ENCODE measurements around the gene MAP2K4.

The MAP2K4 gene

GRCh38 chr17:12085076-12085949, 64.6 kb downstream of the MAP2K4 start:
- Histone ChIP-seq H3K36me3 (ENCODE audit: insufficient read depth, low read length) (no peaks in the 10 kb centered on the region), H3K9ac (ENCODE audit: insufficient read length) (no peak overlapping the region), H3K27ac (no peak overlapping the region), H3K9me3 (ENCODE audit: low read depth, low read length) (no peaks in the 10 kb centered on the region), H3K4me3 (no peak overlapping the region)
- no peak for TF ChIP-seq EZH2 (IDR thresholded peaks at IDR 0.05)
- no peak for TF ChIP-seq FOXP2 (optimal IDR thresholded peaks at IDR 0.05; ENCODE audit: control extremely low read depth, extremely low read length, insufficient read depth)
- no peak for TF ChIP-seq POLR2AphosphoS5 (IDR thresholded peaks at IDR 0.05; ENCODE audit: borderline replicate concordance, low read depth, low read length)
- no peak for DNase-seq (ENCODE audit: low read depth, low spot score)

GRCh38 chr17:12088035-12088434, 67.4 kb downstream of the MAP2K4 start:
- Histone ChIP-seq H3K4me3 (no peak overlapping the region), H3K27ac (no peak overlapping the region), H3K36me3 (ENCODE audit: insufficient read depth, low read length) (no peaks in the 10 kb centered on the region), H3K9ac (ENCODE audit: insufficient read length) (no peak overlapping the region), H3K9me3 (ENCODE audit: low read depth, low read length) (no peaks in the 10 kb centered on the region)
- DNase-seq (ENCODE audit: low read depth, low spot score), result no peak
- TF ChIP-seq POLR2AphosphoS5 (IDR thresholded peaks at IDR 0.05; ENCODE audit: borderline replicate concordance, low read depth, low read length) (no peak), EZH2 (IDR thresholded peaks at IDR 0.05) (no peak), FOXP2 (optimal IDR thresholded peaks at IDR 0.05; ENCODE audit: control extremely low read depth, extremely low read length, insufficient read depth) (no peak)

- H3K9ac ChIP-seq (ENCODE audit: insufficient read length), result no peak overlapping the region
- TF ChIP-seq FOXP2 (optimal IDR thresholded peaks at IDR 0.05; ENCODE audit: control extremely low read depth, extremely low read length, insufficient read depth), result no peak
- TF ChIP-seq EZH2 (IDR thresholded peaks at IDR 0.05), result no peak
- TF ChIP-seq POLR2AphosphoS5 (IDR thresholded peaks at IDR 0.05; ENCODE audit: borderline replicate concordance, low read depth, low read length), result no peak
- DNase-seq (ENCODE audit: low read depth, low spot score), result no peak
- H3K36me3 ChIP-seq (ENCODE audit: insufficient read depth, low read length), result no peaks in the 10 kb centered on the region
- H3K27ac ChIP-seq, result no peak overlapping the region
- no peaks in the 10 kb centered on the region for H3K9me3 ChIP-seq (ENCODE audit: low read depth, low read length)
- H3K4me3 ChIP-seq, result no peak overlapping the region
Measured at GRCh38 chr17:12089809-12090384, 69.2 kb downstream of the MAP2K4 start.

GRCh38 chr17:12094336-12094735, 73.7 kb downstream of the MAP2K4 start:
- no peak overlapping the region for H3K27ac ChIP-seq
- no peak overlapping the region for H3K9ac ChIP-seq (ENCODE audit: insufficient read length)
- no peak for DNase-seq (ENCODE audit: low read depth, low spot score)
- no peaks in the 10 kb centered on the region for H3K9me3 ChIP-seq (ENCODE audit: low read depth, low read length)
- H3K4me3 ChIP-seq, result no peak overlapping the region
- peaks cover 10% of the 10 kb centered on the region for H3K36me3 ChIP-seq (ENCODE audit: insufficient read depth, low read length)
- no peak for TF ChIP-seq FOXP2 (optimal IDR thresholded peaks at IDR 0.05; ENCODE audit: control extremely low read depth, extremely low read length, insufficient read depth)

GRCh38 chr17:12095522-12095921, 74.8 kb downstream of the MAP2K4 start:
- Histone ChIP-seq H3K9me3 (ENCODE audit: low read depth, low read length) (no peaks in the 10 kb centered on the region), H3K4me3 (no peak overlapping the region), H3K9ac (ENCODE audit: insufficient read length) (no peak overlapping the region), H3K27ac (no peak overlapping the region), H3K36me3 (ENCODE audit: insufficient read depth, low read length) (peaks cover 16% of the 10 kb centered on the region)
- DNase-seq (ENCODE audit: low read depth, low spot score), result no peak
- TF ChIP-seq POLR2AphosphoS5 (IDR thresholded peaks at IDR 0.05; ENCODE audit: borderline replicate concordance, low read depth, low read length) (no peak), FOXP2 (optimal IDR thresholded peaks at IDR 0.05; ENCODE audit: control extremely low read depth, extremely low read length, insufficient read depth) (no peak), EZH2 (IDR thresholded peaks at IDR 0.05) (no peak)

GRCh38 chr17:12097326-12097725, 76.6 kb downstream of the MAP2K4 start:
- no peak overlapping the region for H3K9ac ChIP-seq (ENCODE audit: insufficient read length)

GRCh38 chr17:12098568-12098967, 77.9 kb downstream of the MAP2K4 start:
- Histone ChIP-seq H3K4me3 (no peak overlapping the region), H3K9ac (ENCODE audit: insufficient read length) (no peak overlapping the region), H3K9me3 (ENCODE audit: low read depth, low read length) (no peaks in the 10 kb centered on the region), H3K27ac (no peak overlapping the region), H3K36me3 (ENCODE audit: insufficient read depth, low read length) (peaks cover 23% of the 10 kb centered on the region)
- DNase-seq (ENCODE audit: low read depth, low spot score), result no peak
- TF ChIP-seq EZH2 (IDR thresholded peaks at IDR 0.05) (no peak), FOXP2 (optimal IDR thresholded peaks at IDR 0.05; ENCODE audit: control extremely low read depth, extremely low read length, insufficient read depth) (no peak), POLR2AphosphoS5 (IDR thresholded peaks at IDR 0.05; ENCODE audit: borderline replicate concordance, low read depth, low read length) (no peak)

More at GRCh38 chr17:12097326-12097725, 76.6 kb downstream of the MAP2K4 start:
- peaks cover 23% of the 10 kb centered on the region for H3K36me3 ChIP-seq (ENCODE audit: insufficient read depth, low read length)
- no peak overlapping the region for H3K4me3 ChIP-seq
- TF ChIP-seq FOXP2 (optimal IDR thresholded peaks at IDR 0.05; ENCODE audit: control extremely low read depth, extremely low read length, insufficient read depth) (no peak), EZH2 (IDR thresholded peaks at IDR 0.05) (no peak), POLR2AphosphoS5 (IDR thresholded peaks at IDR 0.05; ENCODE audit: borderline replicate concordance, low read depth, low read length) (no peak)
- H3K27ac ChIP-seq, result no peak overlapping the region
- DNase-seq (ENCODE audit: low read depth, low spot score), result no peak
- H3K9me3 ChIP-seq (ENCODE audit: low read depth, low read length), result no peaks in the 10 kb centered on the region

GRCh38 chr17:12099412-12099811, 78.7 kb downstream of the MAP2K4 start:
- Histone ChIP-seq H3K4me3 (no peak overlapping the region), H3K9me3 (ENCODE audit: low read depth, low read length) (no peaks in the 10 kb centered on the region), H3K27ac (no peak overlapping the region), H3K36me3 (ENCODE audit: insufficient read depth, low read length) (peaks cover 23% of the 10 kb centered on the region), H3K9ac (ENCODE audit: insufficient read length) (no peak overlapping the region)
- TF ChIP-seq POLR2AphosphoS5 (IDR thresholded peaks at IDR 0.05; ENCODE audit: borderline replicate concordance, low read depth, low read length) (no peak), EZH2 (IDR thresholded peaks at IDR 0.05) (no peak), FOXP2 (optimal IDR thresholded peaks at IDR 0.05; ENCODE audit: control extremely low read depth, extremely low read length, insufficient read depth) (no peak)
- DNase-seq (ENCODE audit: low read depth, low spot score), result no peak

Data from SK-N-MC (cell line).